ENCODE results near the gene RNF126. TPM values are rescaled to one million over a fixed set of nuclear protein-coding genes. Genes with fewer than 3 reads are reported as not detected.

RNF126 gene
- total and polyA plus RNA-seq, 12 donors = 20.3 to 46.1 (median 25.0) TPM

GRCh38 chr19:695352-695949 lies 32.4 kb upstream of the RNF126 start, which contains the start of gene PRSS57:
Gene PRSS57 (minus strand): TSS chr19:695452. CDS start chr19:695430, 22 bp downstream.
- DNase-seq (no peak), ATAC-seq (peak in 1 of 8 donors; percentile 35)
- Histone ChIP-seq H3K4me3 (peak within 1 kb of the TSS in 1 of 10 donors; percentile 14), H3K4me1 (peaks cover 0 to 16% (median 0%) of the 10 kb centered on the region in 9 donors), H3K27ac (no peak within 1 kb of the TSS), H3K9me3 (no peaks in the 10 kb centered on the region), H3K36me3 (no peaks in the 10 kb centered on the region), H3K27me3 (peaks cover 0 to 27% (median 11%) of the 10 kb centered on the region in 7 donors)
- intact Hi-C loops (cut with DNase I) = no loop called here
- WGBS, 2 donors = 62 to 77% methylated on average over 30 to 31 of the region's 31 CpGs
- no peak for TF ChIP-seq CTCF (IDR thresholded peaks at IDR 0.05)

- no peaks in the 10 kb centered on the region for H3K9me3 ChIP-seq
- H3K36me3 ChIP-seq = no peaks in the 10 kb centered on the region
- H3K27ac ChIP-seq = no peak overlapping the region
- DNase-seq (no peak), ATAC-seq (peak in 1 of 8 donors; percentile 11)
- H3K4me1 ChIP-seq = peaks cover 0 to 16% (median 0%) of the 10 kb centered on the region in 9 donors
- WGBS, 2 donors = 43 to 50% methylated on average over 41 of the region's 41 CpGs
- intact Hi-C loops (cut with DNase I) = no loop called here
- H3K27me3 ChIP-seq = peaks cover 0 to 27% (median 11%) of the 10 kb centered on the region in 7 donors
- H3K4me3 ChIP-seq = peak overlapping the region in 1 of 10 donors; percentile 14
- TF ChIP-seq CTCF (IDR thresholded peaks at IDR 0.05) = no peak
Observed at GRCh38 chr19:694481-695351, 31.7 kb upstream of the RNF126 start.

- no peak for TF ChIP-seq CTCF (IDR thresholded peaks at IDR 0.05)
- Histone ChIP-seq H3K9me3 (no peaks in the 10 kb centered on the region), H3K4me1 (peaks cover 0 to 5% (median 0%) of the 10 kb centered on the region in 9 donors), H3K27me3 (peaks cover 0 to 8% (median 2%) of the 10 kb centered on the region in 7 donors), H3K4me3 (no peak overlapping the region), H3K27ac (no peak overlapping the region), H3K36me3 (no peaks in the 10 kb centered on the region)
- ATAC-seq = peak in 4 of 8 donors; percentile 52 to 78 (median 61)
- peak; percentile 54 to 67 for DNase-seq
- intact Hi-C loops (cut with DNase I) = no loop called here
- whole genome bisulfite sequencing, 2 donors = 42 to 49% methylated on average over 18 of the region's 18 CpGs
Observed at GRCh38 chr19:690203-690602, 27.2 kb upstream of the RNF126 start.

GRCh38 chr19:688992-689391 lies 26.0 kb upstream of the RNF126 start:
- WGBS, 2 donors = 73 to 85% methylated on average over 15 to 17 of the region's 17 CpGs
- ATAC-seq (peak in 1 of 8 donors; percentile 4), DNase-seq (no peak)
- intact Hi-C loops (cut with DNase I) = no loop called here
- no peak for TF ChIP-seq CTCF (IDR thresholded peaks at IDR 0.05)
- no peaks in the 10 kb centered on the region for H3K4me1 ChIP-seq
- H3K9me3 ChIP-seq = no peaks in the 10 kb centered on the region
- no peaks in the 10 kb centered on the region for H3K27me3 ChIP-seq
- H3K27ac ChIP-seq = no peak overlapping the region
- no peaks in the 10 kb centered on the region for H3K36me3 ChIP-seq
- no peak overlapping the region for H3K4me3 ChIP-seq

Data from heart right ventricle (tissue), 16 donors.